HepG2 (cell line): ENCODE results near the gene FBXO24. TPM values are rescaled to one million over a fixed set of nuclear protein-coding genes. Genes with fewer than 3 reads are reported as not detected.

ENCODE experiments used
- ATF1 ChIP-seq: IDR thresholded peaks from 2 replicates; pipeline ENCODE4 v1.6.1; 2016; ENCODE audit warnings: mild to moderate bottlenecking, control low read depth
- ATF7-NPFF ChIP-seq: sonication (generic); formaldehyde crosslinking; IDR thresholded peaks from 2 replicates; pipeline ENCODE4 v1.8.1; 2023; ENCODE audit warnings: mild to moderate bottlenecking, low read depth, missing genetic modification reagents, moderate library complexity
- CHCHD3 ChIP-seq: sonication (generic); formaldehyde crosslinking; IDR thresholded peaks from 2 replicates; pipeline ENCODE4 v1.8.0; 2022; ENCODE audit warnings: mild to moderate bottlenecking, missing genetic modification reagents, moderate library complexity
- ETV5 ChIP-seq: IDR thresholded peaks from 2 replicates; pipeline ENCODE4 v1.6.1; 2018; ENCODE audit warnings: missing biosample characterization, missing genetic modification reagents, inconsistent platforms, borderline replicate concordance
- GATAD2A ChIP-seq: IDR thresholded peaks from 2 replicates; pipeline ENCODE4 v1.6.1; 2016
- HOMEZ ChIP-seq: IDR thresholded peaks from 2 replicates; pipeline ENCODE4 v1.6.1; 2016; ENCODE audit warnings: low read depth
- KLF9 ChIP-seq: IDR thresholded peaks from 2 replicates; pipeline ENCODE4 v1.6.1; 2016; ENCODE audit warnings: low read depth
- MLLT10 ChIP-seq: sonication (generic); formaldehyde crosslinking; IDR thresholded peaks from 2 replicates; pipeline ENCODE4 v1.4.0; 2020; ENCODE audit warnings: missing genetic modification reagents
- PITX1 ChIP-seq: sonication (generic); formaldehyde crosslinking; IDR thresholded peaks from 2 replicates; pipeline ENCODE4 v1.5.1; 2020; ENCODE audit warnings: mild to moderate bottlenecking, missing genetic modification reagents
- POGZ ChIP-seq: sonication (generic); formaldehyde crosslinking; IDR thresholded peaks from 2 replicates; pipeline ENCODE4 v1.4.0; 2020; ENCODE audit warnings: mild to moderate bottlenecking, missing genetic modification reagents
- POLR2G ChIP-seq: fragments of 200-400 bp; formaldehyde crosslinking; IDR thresholded peaks from 2 replicates; pipeline ENCODE4 v1.6.1; 2018; ENCODE audit warnings: mild to moderate bottlenecking, low read depth, low read length, moderate library complexity
- RBM39 ChIP-seq: fragments of 200-400 bp; formaldehyde crosslinking; IDR thresholded peaks from one replicate; pipeline ENCODE4 v1.6.1; 2018; ENCODE audit warnings: antibody characterized with exemption, mild to moderate bottlenecking, low read depth, low read length; ENCODE audit not compliant: poor library complexity, severe bottlenecking
- RFXANK ChIP-seq: IDR thresholded peaks from 2 replicates; pipeline ENCODE4 v1.6.1; 2016
- SAP130 ChIP-seq: IDR thresholded peaks from 2 replicates; pipeline ENCODE4 v1.6.1; 2016; ENCODE audit warnings: low read depth
- TARDBP ChIP-seq: sonication (generic); formaldehyde crosslinking; IDR thresholded peaks from 2 replicates; pipeline ENCODE4 v1.8.0; 2022; ENCODE audit warnings: mild to moderate bottlenecking, missing genetic modification reagents
- THYN1 ChIP-seq: sonication (generic); formaldehyde crosslinking; IDR thresholded peaks from 2 replicates; pipeline ENCODE4 v1.8.1; 2023; ENCODE audit warnings: low read depth, mild to moderate bottlenecking, moderate library complexity, missing genetic modification reagents, borderline replicate concordance
- ZBTB43 ChIP-seq: sonication (generic); formaldehyde crosslinking; conservative IDR thresholded peaks from 2 replicates; pipeline ENCODE4 v1.4.0; 2020; ENCODE audit warnings: missing genetic modification reagents
- ZFP36 ChIP-seq: fragments of 150-350 bp; IDR thresholded peaks from 2 replicates; pipeline ENCODE4 v1.6.1; 2018; ENCODE audit warnings: borderline replicate concordance, low read length, low read depth; ENCODE audit not compliant: partially characterized antibody
- ZFP82 ChIP-seq: sonication (generic); formaldehyde crosslinking; IDR thresholded peaks from 2 replicates; pipeline ENCODE4 v1.5.1; 2020; ENCODE audit warnings: mild to moderate bottlenecking, missing genetic modification reagents, borderline replicate concordance
- ZNF326 ChIP-seq: sonication (generic); formaldehyde crosslinking; IDR thresholded peaks from 2 replicates; pipeline ENCODE4 v1.4.0; 2020; ENCODE audit warnings: missing genetic modification reagents, borderline replicate concordance
- ZNF501 ChIP-seq: sonication (generic); formaldehyde crosslinking; IDR thresholded peaks from 2 replicates; pipeline ENCODE4 v1.5.1; 2020; ENCODE audit warnings: mild to moderate bottlenecking, moderate library complexity, missing genetic modification reagents
- ZNF510 ChIP-seq: sonication (generic); formaldehyde crosslinking; IDR thresholded peaks from 2 replicates; pipeline ENCODE4 v1.4.0; 2020; ENCODE audit warnings: low read depth, mild to moderate bottlenecking, missing genetic modification reagents
- ZNF574 ChIP-seq: sonication (generic); formaldehyde crosslinking; IDR thresholded peaks from 2 replicates; pipeline ENCODE4 v1.4.0; 2020; ENCODE audit warnings: missing genetic modification reagents
- ZNF850 ChIP-seq: sonication (generic); formaldehyde crosslinking; conservative IDR thresholded peaks from 2 replicates; pipeline ENCODE4 v1.9.0; 2021; ENCODE audit warnings: mild to moderate bottlenecking, missing genetic modification reagents
- ZSCAN5A ChIP-seq: sonication (generic); formaldehyde crosslinking; IDR thresholded peaks from 2 replicates; pipeline ENCODE4 v1.8.0; 2022; ENCODE audit warnings: mild to moderate bottlenecking, missing genetic modification reagents, borderline replicate concordance
- polyA plus RNA-seq, 8 experiments: library from polyadenylated mRNA; depleted of rRNA in 3 of 8; stranded (reverse) in 7 of 8; unstranded in 1 of 8; fragments of >200 nt; fragmentation: Illumina TruSeq in 4 of 8; extraction: Trizol in 4 of 8; gene quantifications; 2 replicates each; pipeline versions ENCODE4 v1.2.1 to v1.2.3, GENCODE V29; 2011 to 2016; ENCODE audit warnings: low read depth in 4 of 8, missing spikeins in 1 of 8, mixed read lengths in 1 of 8; ENCODE audit not compliant: insufficient read depth in 1 of 8
- total RNA-seq, 5 experiments: library from RNA; depleted of rRNA; stranded (reverse); fragments of >200 nt; fragmentation: Illumina TruSeq; extraction: Trizol; gene quantifications; 2 replicates each; pipeline ENCODE4 v1.2.3, GENCODE V29; 2016; ENCODE audit warnings: low read depth in 1 of 5

The FBXO24 gene
- total and polyA plus RNA-seq, 2 of the 13 experiments (the other 11 are each of a cell fraction or from before 2014, with no cell fraction given): 0.20 to 0.55 TPM

GRCh38 chr7:100571829-100572116, 14.4 kb upstream of the FBXO24 start (continued):
- TF ChIP-seq ATF7-NPFF (CRISPR knock-in tag) (no peak), ZNF510 (CRISPR knock-in tag) (0 out of 2 replicates have a peak, but pooled peaks have one; percentile 18), POLR2G (peak; percentile 6; the same call in 1 of the 2 replicates), RFXANK (CRISPR knock-in tag) (no peak), MLLT10 (CRISPR knock-in tag) (no peak), ZNF850 (CRISPR knock-in tag) (no peak), GATAD2A (CRISPR knock-in tag) (no peak), ZFP82 (CRISPR knock-in tag) (no peak), ZSCAN5A (CRISPR knock-in tag) (0 out of 2 replicates have a peak, but pooled peaks have one; percentile 27), ZBTB43 (no peak), RBM39 (peak; percentile 14), ZFP36 (no peak), HOMEZ (CRISPR knock-in tag) (no peak), TARDBP (CRISPR knock-in tag) (0 out of 2 replicates have a peak, but pooled peaks have one; percentile 13), KLF9 (CRISPR knock-in tag) (no peak), PITX1 (CRISPR knock-in tag) (0 out of 2 replicates have a peak, but pooled peaks have one; percentile 7), ZNF501 (CRISPR knock-in tag) (peak; percentile 33; the same call in 1 of the 2 replicates), ZNF574 (CRISPR knock-in tag) (no peak), SAP130 (CRISPR knock-in tag) (0 out of 2 replicates have a peak, but pooled peaks have one; percentile 2), ETV5 (CRISPR knock-in tag) (no peak), ZNF326 (CRISPR knock-in tag) (peak; percentile 75; the same call in 1 of the 2 replicates), THYN1 (0 out of 2 replicates have a peak, but pooled peaks have one; percentile 22), ATF1 (CRISPR knock-in tag) (no peak), POGZ (CRISPR knock-in tag) (no peak), CHCHD3 (CRISPR knock-in tag) (no peak)
